Stimulated activated CD8-positive, alpha-beta memory T cell treated with anti-CD3 and anti-CD28 coated beads, Interleukin-15, amount 100 ng/mL, for 48 hours (primary cell): Measurements from ENCODE around the gene SYT17.

ENCODE experiments used
- DNase-seq, 2 donors: peaks; one replicate each; pipeline ENCODE4 v3.0.0-alpha.2; 2020; ENCODE audit warnings: low read depth in 2 of 2

Gene SYT17, protein sequence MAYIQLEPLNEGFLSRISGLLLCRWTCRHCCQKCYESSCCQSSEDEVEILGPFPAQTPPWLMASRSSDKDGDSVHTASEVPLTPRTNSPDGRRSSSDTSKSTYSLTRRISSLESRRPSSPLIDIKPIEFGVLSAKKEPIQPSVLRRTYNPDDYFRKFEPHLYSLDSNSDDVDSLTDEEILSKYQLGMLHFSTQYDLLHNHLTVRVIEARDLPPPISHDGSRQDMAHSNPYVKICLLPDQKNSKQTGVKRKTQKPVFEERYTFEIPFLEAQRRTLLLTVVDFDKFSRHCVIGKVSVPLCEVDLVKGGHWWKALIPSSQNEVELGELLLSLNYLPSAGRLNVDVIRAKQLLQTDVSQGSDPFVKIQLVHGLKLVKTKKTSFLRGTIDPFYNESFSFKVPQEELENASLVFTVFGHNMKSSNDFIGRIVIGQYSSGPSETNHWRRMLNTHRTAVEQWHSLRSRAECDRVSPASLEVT

DNA sequence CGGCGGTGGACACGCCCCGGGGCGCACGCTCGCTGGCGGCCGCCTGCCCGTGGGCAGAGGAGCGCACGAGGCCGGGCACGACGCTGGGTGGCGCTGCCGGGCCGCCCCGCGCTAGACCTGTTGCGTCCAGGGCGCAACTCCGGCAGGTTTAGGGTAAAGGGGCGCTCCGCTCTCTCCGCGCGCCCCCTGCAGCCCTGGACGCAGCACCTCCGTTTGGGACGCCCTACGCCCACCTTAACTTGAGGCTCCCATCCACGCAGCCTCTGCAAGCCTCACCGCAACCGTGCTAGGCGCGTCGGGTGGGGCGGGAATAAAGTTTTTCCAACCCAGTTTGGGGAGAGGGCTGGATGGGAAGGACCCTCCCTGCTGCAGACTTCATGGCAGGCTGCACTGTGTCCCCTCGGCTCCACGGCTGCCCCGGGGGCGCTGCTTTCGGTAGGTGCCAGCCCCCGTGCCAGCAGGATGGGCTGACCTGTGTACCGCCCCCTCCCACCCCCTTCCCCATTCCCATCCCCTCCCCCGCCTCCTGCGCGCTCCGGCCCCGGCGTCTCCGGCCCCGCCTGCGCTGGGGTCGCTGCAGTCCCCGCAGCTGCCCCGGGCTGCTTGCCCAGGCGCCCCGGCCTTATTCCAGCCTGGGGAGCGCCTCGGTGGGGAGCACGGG lies at the start of gene SYT17:
Gene SYT17, plus strand, starts transcription at position 531 of the 661 bp plus-strand sequence. CDS start 407 bp downstream, outside the sequence.
- peak; percentile 43 to 57 for DNase-seq

DNA sequence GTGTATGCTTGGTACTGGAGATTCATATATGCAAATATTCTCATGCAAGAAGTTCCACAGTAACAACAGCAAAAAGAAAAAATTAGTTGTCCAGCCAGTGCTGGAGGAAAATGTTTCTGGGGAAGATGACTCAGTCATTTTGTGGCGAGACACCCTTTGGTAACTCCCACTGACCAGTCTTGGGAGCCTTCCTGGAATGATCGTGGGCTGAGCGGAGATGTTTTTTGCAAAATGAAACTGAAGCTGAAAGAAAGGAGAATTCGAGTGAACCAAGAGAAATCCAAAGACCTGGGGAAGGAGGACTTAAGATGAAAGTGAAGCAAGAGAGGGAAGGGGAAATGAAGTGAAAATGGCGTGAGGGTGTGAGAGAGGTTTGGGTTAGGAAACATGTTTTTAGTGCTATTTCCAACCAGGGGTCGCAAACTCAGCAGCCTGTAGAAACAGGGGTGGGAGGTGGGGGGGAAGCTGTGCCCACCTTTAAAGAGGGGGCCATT lies 49.1 kb upstream of the SYT17 start:
- peak; percentile 43 to 49 for DNase-seq

DNA sequence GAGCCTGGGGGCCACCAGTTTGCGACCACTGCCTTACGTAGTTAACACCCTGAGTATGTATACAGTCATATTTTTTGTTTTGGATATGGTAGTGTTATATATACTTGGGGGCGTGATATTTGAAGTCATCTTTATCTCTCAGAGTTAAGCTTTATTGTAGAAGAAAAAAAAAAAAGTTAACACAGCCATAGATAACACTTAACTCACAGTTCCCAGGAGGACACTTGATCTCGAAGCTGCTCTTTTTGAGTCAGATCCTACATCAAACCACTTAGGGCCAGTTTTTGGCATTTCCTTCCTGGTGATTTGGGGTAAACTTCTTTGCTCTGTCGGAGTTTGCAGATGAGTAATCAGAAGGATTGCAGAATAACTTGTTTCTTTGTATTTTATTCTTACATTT lies 48.5 kb upstream of the SYT17 start:
- DNase-seq: no peak

DNA sequence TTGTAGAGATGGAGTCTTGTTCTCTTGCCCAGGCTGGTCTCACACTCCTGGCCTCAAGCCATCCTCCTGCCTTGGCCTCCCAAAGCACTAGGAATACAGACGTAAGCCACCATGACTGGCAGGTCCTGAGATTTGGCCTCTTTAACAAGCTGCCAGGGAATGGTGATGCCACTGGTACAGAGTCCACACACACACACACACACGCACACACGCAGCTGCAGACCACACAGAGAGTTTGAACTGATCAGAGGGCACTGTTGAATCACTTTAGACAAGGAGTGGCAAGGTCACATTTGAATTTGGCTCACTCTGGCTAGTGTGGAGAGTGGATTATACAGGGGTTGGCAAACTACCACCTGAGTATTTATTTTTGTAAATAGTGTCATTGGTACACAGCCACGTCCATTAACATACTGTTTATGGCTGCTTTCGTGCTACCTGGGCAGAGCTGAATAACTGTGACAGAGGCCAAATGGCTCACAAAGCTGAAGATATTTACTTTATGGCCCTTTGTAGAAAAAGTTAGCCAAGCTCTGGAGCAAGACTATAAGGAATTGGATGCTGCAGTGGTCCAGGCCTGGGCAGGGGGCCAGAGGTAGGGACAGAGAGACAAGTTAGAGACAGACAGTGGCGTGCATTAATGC lies 44.4 kb upstream of the SYT17 start:
- no peak for DNase-seq

GRCh38 chr16:19126300-19126699 lies 41.7 kb upstream of the SYT17 start:
- no peak for DNase-seq

GRCh38 chr16:19127205-19127604 lies 40.8 kb upstream of the SYT17 start:
- DNase-seq: no peak

- DNase-seq: no peak
These were observed 40.3 kb upstream of the SYT17 start for GRCh38 chr16:19127674-19128131.

- DNase-seq: no peak
These were observed 39.4 kb upstream of the SYT17 start for GRCh38 chr16:19128454-19129200.

DNA sequence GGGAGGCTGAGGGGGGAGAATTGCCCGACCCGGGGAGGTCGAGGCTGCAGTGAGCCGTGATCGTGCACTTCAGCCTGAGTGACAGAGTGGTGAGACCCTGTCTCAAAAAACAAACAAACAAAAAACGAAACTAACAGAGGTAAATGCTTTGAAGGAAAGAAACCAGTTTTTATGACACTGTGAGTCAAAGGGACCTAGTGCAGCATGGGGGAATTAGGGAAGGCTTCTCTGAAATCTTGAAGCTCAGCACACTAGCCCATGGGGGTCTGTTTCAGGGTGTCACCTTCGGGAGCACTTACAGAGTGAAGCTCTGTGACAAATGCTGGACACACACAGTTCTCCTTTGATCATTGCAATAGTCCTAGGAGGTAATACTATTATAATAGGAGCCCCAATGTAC lies 37.7 kb upstream of the SYT17 start:
- DNase-seq: no peak

DNA sequence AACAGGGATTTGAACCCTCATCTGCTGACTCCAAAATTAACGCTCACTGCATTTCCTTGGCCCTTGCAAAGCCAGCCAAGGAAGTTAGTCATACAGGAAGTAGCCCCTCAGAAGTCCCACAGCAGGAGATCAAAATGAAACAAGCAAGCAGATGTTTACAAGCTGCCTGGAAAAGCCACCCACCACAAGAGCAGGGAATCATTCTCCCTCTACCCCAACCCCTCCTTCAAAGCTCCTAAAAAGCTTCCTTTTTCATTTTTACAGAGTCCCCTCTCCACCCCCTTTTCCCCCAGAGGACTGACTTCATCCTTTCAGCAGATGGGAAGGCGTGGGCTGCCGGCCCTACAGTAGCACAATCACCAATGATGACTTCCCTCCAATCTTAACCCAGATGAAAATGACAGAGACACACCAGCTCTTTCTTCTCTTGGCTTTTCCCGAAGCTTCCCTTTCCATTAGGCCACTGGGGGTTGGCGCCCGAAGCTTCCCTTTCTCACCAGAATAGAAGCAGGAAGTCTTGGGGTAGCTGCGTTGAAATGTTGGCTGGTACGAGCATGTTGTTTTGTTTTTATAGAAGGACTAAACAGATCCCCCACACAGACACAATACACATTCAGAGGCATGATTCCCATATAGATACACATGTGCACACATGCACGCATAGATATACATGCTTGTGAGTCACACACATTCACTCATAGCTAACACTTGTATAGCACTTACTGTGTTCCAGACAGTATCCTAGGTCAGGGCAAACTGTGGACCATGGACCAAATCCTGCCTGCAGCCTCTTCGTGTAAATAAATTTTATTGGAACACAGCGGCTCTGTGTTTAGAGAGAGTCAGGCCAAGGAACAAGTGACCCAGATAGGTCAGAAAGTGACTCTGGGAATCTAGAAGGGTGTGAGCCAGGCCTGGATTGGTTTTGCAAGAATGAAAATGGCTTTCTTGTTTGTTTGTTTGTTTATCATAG lies 36.9 kb upstream of the SYT17 start:
- DNase-seq: no peak

- no peak for DNase-seq
These were observed 36.2 kb upstream of the SYT17 start for GRCh38 chr16:19131825-19132218.

DNA sequence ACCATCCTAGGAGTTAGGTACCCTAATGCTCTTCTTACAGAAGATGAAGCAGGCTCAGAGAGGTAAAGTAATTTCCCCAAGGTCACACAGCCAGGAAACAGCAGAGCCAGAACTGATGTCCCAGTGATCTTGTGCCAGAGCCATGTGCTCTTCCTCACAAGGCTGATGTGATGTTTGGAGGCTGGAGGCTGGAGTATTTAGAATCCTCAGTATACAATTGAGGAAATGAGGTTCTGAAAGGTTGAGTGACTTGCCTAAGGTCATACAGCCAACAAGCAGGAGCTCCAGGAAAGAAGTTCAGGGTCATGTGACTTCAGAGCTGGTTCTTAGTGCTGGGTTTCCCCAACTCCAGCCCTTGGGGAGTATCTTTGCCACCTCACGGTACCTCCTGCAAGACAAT lies 35.8 kb upstream of the SYT17 start:
- DNase-seq: no peak

DNA sequence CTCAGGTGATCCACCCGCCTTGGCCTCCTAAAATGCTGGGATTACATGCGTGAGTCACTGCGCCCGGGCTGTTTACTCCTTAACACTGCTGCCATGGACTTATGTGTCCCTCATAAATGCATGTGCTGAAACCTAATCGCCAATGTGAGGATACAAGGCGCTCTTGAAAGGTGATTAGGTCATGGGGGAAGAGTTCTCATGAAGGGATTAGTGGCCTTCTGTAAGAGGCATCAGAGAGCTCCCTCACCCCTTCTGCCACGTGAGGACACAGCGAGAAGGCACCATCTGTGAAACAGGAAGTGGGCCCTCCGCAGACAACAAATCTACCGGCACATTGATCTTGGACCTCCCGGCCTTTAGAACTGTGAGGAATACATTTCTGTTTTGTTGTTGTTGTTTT lies 35.1 kb upstream of the SYT17 start:
- DNase-seq: no peak

DNA sequence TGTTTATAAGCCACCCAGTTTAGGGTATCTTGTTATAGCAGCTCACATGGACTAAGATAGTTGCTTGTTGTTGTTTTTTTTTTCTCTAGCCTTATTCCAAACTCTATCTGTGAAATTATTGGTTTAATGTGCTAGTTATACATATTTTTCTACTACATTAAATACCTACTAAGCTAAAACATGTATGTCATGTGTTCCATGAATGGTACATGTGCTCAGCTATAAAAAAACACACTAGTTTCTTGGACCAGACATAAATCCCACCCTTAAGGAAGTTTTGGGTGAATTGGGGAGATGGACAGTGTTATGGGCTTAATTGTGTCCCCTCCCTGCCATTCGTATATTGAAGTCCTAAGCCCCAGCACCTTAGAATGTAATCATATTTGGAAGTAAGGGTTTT lies 34.4 kb upstream of the SYT17 start:
- no peak for DNase-seq

- DNase-seq: no peak
These were observed 32.7 kb upstream of the SYT17 start for GRCh38 chr16:19135201-19135842.

DNA sequence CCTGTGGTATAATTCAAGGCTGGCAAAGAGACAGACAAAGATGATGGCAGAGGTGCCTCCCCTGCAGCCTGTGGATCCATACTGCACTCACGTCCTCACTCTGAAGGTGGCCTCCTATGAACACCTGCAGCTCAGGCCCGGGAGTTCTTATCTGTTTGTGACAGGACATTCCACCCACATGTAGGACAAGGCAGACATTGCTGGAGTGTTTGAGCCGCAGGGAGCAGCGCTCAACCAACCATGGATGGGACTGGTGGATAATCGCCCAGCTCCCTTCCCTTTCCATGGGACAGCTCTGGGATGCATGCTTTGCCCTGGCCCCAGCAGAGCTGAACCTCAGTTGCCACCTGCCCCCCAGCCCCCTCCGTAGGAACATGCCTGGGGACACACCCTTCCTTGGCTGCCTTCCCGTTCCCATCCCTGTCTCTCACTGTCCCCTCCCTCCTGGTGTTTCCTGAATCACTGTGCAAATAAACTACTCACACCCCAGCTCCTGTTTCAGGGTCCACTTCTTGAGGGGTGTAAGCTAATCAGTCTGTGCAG lies 32.1 kb upstream of the SYT17 start:
- no peak for DNase-seq

- no peak for DNase-seq
These were observed 31.4 kb upstream of the SYT17 start for GRCh38 chr16:19136549-19137196.

GRCh38 chr16:19137201-19138128 lies 30.6 kb upstream of the SYT17 start:
- no peak for DNase-seq
